Measurements from ENCODE around the gene C2CD4D.
"Not testable (repeated sequence)": the region's sequence is repeated elsewhere in the genome, so short reads cannot be mapped to it uniquely, and the experiment has no call there.

C2CD4D gene

DNA sequence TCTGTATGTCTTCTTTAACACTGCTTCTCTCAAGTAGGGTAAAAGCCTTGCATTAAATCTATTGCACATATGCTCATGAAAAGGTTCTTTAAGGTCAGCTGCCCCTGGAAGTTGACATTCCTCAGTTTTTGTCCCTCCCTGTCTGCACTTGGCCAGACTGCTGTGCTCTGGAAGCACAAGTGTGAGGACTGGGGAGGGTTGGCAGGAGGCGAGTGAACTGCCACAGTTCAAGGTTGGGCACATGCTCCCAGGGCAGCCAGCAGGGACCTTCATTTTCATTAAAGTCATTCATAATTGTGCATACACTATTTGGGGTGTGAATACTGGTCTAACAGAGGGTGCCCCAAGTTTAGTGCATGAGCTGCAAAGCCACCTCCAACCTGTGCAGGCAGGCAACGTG is 24.8 kb upstream of the C2CD4D start:
- no peak for TF ChIP-seq ZFX (IDR thresholded peaks at IDR 0.05)
- TF ChIP-seq, protein P1, sequence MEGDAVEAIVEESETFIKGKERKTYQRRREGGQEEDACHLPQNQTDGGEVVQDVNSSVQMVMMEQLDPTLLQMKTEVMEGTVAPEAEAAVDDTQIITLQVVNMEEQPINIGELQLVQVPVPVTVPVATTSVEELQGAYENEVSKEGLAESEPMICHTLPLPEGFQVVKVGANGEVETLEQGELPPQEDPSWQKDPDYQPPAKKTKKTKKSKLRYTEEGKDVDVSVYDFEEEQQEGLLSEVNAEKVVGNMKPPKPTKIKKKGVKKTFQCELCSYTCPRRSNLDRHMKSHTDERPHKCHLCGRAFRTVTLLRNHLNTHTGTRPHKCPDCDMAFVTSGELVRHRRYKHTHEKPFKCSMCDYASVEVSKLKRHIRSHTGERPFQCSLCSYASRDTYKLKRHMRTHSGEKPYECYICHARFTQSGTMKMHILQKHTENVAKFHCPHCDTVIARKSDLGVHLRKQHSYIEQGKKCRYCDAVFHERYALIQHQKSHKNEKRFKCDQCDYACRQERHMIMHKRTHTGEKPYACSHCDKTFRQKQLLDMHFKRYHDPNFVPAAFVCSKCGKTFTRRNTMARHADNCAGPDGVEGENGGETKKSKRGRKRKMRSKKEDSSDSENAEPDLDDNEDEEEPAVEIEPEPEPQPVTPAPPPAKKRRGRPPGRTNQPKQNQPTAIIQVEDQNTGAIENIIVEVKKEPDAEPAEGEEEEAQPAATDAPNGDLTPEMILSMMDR (conservative IDR thresholded peaks at IDR 0.05), result no peak

DNA sequence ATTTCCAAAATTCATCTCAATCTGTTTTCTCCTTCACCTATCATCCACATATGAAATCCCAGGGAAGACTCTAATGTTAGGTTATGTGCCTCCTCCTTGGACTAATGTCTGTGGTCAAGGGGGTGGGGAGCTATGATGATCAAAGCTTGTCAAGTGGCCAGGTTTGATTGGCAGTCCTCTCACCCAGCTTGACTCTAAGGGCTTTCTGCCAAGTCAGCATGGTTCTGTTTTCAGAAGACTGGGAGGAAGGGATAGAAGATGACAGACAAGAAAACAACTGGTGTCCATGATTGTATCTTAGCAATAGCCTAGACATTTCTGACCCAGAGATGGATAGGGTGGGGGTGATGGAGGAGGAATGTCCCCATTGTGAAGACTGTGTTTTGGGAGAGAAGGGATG is 23.0 kb upstream of the C2CD4D start:
- TF ChIP-seq, protein P1 (conservative IDR thresholded peaks at IDR 0.05), result no peak
- TF ChIP-seq ZFX (IDR thresholded peaks at IDR 0.05), result no peak
- H3K27ac ChIP-seq, result no peak overlapping the region

More for the DNA sequence above, 24.8 kb upstream of the C2CD4D start:
- no peak overlapping the region for H3K27ac ChIP-seq

DNA sequence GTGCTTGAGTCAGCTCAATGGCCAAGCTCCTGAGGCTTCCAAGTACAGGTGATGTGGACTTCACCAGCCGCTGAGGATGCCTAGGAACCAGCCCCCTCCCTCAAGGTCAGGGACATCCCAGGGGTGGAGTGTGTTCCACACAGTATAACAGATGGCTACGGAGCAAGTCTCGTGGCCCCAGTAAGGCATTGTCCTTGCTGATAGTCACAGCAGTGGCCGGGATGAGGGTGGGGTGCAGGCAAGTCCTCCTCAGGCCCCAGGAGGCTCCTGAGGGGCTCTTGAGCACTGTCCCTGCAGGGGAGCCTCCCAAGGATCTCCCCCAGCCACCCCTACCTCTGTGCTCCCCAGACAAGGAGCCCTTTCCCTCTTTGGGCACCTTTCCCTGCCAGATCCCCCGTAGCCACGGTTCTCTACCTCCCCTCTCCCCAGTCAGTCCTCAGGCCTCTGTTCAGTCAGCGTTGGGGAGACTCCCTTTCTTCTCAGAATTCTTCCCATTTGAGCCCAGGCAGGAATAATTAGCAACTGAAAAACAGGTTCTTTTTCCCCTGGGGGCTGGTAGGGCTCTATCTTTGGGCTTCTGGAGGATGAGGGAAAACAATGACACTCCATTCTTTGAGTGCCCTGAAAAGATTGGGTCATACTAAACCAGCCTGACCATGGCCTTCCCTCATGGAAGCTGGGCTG is 21.0 kb upstream of the C2CD4D start:
- H3K27ac ChIP-seq, result no peak overlapping the region
- TF ChIP-seq ZFX (IDR thresholded peaks at IDR 0.05), result no peak
- TF ChIP-seq, protein P1 (conservative IDR thresholded peaks at IDR 0.05), result no peak

DNA sequence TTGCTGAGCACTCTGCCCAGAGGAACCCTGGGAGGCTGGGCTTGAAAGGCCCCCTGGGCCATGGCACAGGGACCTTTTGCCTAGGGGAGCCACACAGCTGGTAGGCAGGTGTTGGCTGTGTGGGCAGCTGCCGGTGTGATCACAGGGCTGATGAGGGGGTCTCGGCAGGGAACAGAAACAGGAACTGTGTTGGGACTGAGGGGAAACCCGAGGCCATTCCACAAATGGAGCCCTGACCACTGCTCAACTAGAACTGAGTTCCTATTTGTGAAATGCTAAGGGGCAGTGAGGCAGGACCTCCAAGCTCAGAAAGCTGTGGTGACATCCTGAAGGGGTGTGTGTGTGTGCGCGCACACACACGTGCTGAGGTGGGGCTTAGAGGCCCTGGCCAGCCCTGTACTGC is 20.3 kb upstream of the C2CD4D start:
- TF ChIP-seq, protein P1 (conservative IDR thresholded peaks at IDR 0.05), result no peak
- TF ChIP-seq ZFX (IDR thresholded peaks at IDR 0.05), result no peak
- no peak overlapping the region for H3K27ac ChIP-seq

DNA sequence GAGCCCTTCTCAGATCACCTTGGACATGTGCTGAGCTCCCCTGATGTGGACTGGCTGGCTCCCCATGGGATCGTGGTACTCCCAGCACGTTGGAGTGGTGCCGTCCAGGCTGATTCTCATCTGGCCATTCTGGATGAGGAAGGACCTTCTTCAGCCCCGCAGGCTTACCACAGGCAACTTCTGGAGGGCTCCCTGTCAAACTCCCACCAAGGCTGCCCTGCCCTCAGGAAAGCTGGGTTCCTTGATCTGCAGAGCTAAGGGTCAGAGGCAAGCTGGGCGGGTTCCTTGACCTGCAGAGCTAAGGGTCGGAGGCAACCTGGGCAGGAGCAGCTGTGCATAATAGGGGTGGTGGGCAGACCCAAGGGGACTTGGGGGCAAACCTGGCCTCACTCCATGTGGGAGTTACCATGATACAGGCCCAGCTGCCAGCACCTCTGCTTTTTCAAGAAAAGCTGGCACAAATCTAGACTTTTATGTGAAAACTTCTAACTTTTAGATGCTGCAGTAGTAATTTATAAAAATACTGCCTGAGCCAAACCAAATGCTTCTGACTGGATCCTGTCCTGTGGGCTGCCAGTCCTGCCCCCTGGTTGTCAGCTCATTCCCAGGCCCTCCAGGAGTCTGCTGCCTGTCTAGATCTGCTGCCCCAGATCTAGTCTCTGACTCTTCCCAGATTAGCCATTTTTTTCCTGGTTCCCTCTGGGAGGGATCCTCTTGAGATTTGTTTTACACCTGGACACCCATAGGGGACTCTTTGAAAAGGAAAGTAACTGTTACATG is 19.5 kb upstream of the C2CD4D start:
- no peak overlapping the region for H3K27ac ChIP-seq
- no peak for TF ChIP-seq ZFX (IDR thresholded peaks at IDR 0.05)
- TF ChIP-seq, protein P1 (conservative IDR thresholded peaks at IDR 0.05), result no peak

DNA sequence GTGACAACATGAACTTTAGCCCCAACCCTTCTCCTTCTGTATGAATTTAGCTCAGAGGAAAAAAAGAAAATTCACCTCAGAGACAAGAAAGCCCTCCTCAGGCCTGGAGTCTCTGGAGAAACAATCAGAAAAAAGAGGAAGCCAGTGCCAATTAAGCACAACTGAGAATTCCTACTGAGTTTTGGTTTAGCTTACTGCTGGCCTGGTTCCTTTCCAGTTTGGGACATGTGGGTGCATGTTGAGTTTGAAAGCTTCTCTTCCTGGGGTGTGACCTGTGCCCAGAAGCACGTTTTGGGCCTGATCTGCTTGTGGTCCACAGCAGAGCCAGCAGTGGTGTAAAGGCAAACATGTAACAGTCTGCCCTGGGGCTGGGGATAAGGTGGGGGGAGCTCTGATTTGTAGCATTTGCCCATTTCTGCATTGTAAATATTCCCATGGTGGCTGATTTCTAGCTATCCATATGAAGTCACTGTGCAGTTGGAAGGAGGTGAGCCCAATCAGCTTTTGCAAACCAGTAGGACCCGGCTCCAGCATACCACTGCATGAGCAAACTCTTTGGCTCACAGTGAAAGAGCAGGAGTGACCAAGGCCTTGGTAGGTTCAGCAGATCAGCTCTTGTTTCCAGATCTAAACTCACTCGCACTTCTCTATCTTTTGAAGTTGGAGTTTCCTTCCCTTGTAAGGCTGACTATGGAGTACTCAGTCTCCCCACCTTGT is 18.6 kb upstream of the C2CD4D start:
- TF ChIP-seq, protein P1 (conservative IDR thresholded peaks at IDR 0.05), result no peak
- TF ChIP-seq ZFX (IDR thresholded peaks at IDR 0.05), result no peak
- no peak overlapping the region for H3K27ac ChIP-seq

DNA sequence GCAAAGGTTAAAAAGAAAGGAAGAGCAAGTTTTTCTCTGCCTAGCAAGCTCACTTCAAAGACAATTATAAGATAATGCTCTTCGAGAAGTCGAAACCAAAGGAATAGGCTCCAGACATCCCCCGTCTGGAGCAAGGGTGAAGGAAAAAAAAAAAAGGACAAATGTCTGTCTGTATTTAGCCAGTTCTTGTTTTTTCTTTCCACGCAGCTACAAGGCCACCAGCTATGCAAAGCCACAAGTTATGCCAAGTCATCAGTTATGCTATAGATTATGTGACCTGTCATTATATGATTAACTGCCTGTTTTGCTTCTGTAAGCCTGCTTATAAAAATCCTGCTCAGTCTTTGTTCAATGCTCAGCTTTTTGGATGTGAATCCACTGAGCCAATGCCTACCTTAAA is 16.3 kb upstream of the C2CD4D start:
- no peak overlapping the region for H3K27ac ChIP-seq

DNA sequence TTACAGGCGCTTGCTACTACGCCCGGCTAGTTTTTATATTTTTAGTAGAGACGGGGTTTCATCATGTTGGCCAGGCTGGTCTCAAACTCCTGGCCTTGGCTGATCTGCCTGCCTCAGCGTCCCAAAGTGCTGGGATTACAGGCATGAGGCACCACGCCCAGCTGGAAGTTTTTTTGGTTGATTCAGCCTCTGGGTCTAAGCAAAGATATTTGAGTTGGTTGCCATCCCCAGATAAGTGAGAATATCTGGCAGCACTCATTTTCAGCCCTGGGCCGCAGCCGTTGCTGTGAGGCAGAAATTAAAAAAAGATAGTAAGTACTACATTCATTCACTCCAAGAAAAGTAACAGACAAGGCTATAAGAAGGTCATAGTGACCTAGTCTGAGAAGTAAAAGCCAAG is 15.9 kb upstream of the C2CD4D start:
- not testable (repeated sequence) for H3K27ac ChIP-seq

More for the DNA sequence above, 16.3 kb upstream of the C2CD4D start:
- TF ChIP-seq, protein P1 (conservative IDR thresholded peaks at IDR 0.05), result no peak
- no peak for TF ChIP-seq ZFX (IDR thresholded peaks at IDR 0.05)
